DND-41 (cell line): ENCODE measurements around the gene BCAP31.

Experiments
- ATAC-seq: fragments of 200-7000 bp; cut with Tn5 transposase; 3 replicates; pipeline ENCODE4 v1.9.1; 2021; ENCODE audit warnings: low read depth; ENCODE audit not compliant: insufficient read depth
- DNase-seq: peaks from one replicate; pipeline ENCODE4 v3.0.0-alpha.2; 2020
- H2AFZ ChIP-seq: 2 replicates; pipeline ENCODE4 v1.6.0; 2012; ENCODE audit warnings: low read depth, low read length
- H3K27ac ChIP-seq: 2 replicates; pipeline ENCODE4 v1.5.1; 2012; ENCODE audit warnings: low read length, inconsistent platforms
- H3K27me3 ChIP-seq: fragments of 200-600 bp; sonication (generic); 2 replicates; pipeline ENCODE4 v1.6.0; 2012; ENCODE audit warnings: low read length, mild to moderate bottlenecking, inconsistent platforms; ENCODE audit not compliant: insufficient read depth, poor library complexity
- H3K36me3 ChIP-seq: 2 replicates; pipeline ENCODE4 v1.5.1; 2012; ENCODE audit warnings: low read length, inconsistent platforms; ENCODE audit not compliant: insufficient read depth
- H3K4me1 ChIP-seq: 2 replicates; pipeline ENCODE4 v1.5.1; 2012; ENCODE audit warnings: mild to moderate bottlenecking, low read length; ENCODE audit not compliant: insufficient read depth
- H3K4me2 ChIP-seq: 2 replicates; pipeline ENCODE4 v1.6.0; 2012; ENCODE audit warnings: mild to moderate bottlenecking, moderate library complexity, low read length, inconsistent platforms; ENCODE audit not compliant: insufficient read depth
- H3K4me3 ChIP-seq, 2 experiments: fragments of 200-600 bp in 1 of 2; shearing (Covaris generic) in 1 of 2; 2 replicates each; pipeline ENCODE4 v1.5.1; 2012 to 2016; ENCODE audit warnings: inconsistent platforms in 2 of 2, low read length in 2 of 2, mild to moderate bottlenecking in 2 of 2, low read depth in 1 of 2, moderate library complexity in 1 of 2
- H3K79me2 ChIP-seq: 2 replicates; pipeline ENCODE4 v1.6.0; 2012; ENCODE audit warnings: low read length, inconsistent platforms; ENCODE audit not compliant: insufficient read depth
- H3K9ac ChIP-seq: 2 replicates; pipeline ENCODE4 v1.6.0; 2012; ENCODE audit warnings: low read depth, mild to moderate bottlenecking, inconsistent platforms, low read length, moderate library complexity
- H3K9me3 ChIP-seq: 2 replicates; pipeline ENCODE4 v1.5.1; 2012; ENCODE audit warnings: low read length, moderate library complexity, mild to moderate bottlenecking, inconsistent platforms; ENCODE audit not compliant: insufficient read depth, severe bottlenecking
- H4K20me1 ChIP-seq: 2 replicates; pipeline ENCODE4 v1.6.0; 2012; ENCODE audit warnings: low read length; ENCODE audit not compliant: insufficient read depth
- CTCF ChIP-seq: IDR thresholded peaks from 2 replicates; pipeline ENCODE4 v1.5.1; 2012; ENCODE audit warnings: borderline replicate concordance, low read length, moderate library complexity, mild to moderate bottlenecking; ENCODE audit not compliant: poor library complexity, severe bottlenecking; ENCODE audit errors: extremely low read depth
- EZH2 ChIP-seq: IDR thresholded peaks from 3 replicates; pipeline ENCODE4 v1.6.1; 2012; ENCODE audit warnings: borderline replicate concordance, low read depth, mild to moderate bottlenecking, moderate library complexity, low read length, inconsistent platforms; ENCODE audit not compliant: severe bottlenecking

The BCAP31 gene

GRCh38 chrX:153734871-153735270, 10.7 kb upstream of the BCAP31 start:
- H3K4me2 ChIP-seq: no peak overlapping the region
- no peak overlapping the region for H3K27ac ChIP-seq
- H3K27me3 ChIP-seq: no peaks in the 10 kb centered on the region
- H3K9ac ChIP-seq: no peak overlapping the region
- no peak for DNase-seq
- H4K20me1 ChIP-seq: no peaks in the 10 kb centered on the region
- TF ChIP-seq CTCF (no peak), EZH2 (no peak)
- H3K9me3 ChIP-seq: no peaks in the 10 kb centered on the region
- no peaks in the 10 kb centered on the region for H3K36me3 ChIP-seq
- no peaks in the 10 kb centered on the region for H3K79me2 ChIP-seq
- H3K4me3 ChIP-seq: no peak overlapping the region
- no peak overlapping the region for H2AFZ ChIP-seq
- no peaks in the 10 kb centered on the region for H3K4me1 ChIP-seq
- no peak for ATAC-seq

DNA sequence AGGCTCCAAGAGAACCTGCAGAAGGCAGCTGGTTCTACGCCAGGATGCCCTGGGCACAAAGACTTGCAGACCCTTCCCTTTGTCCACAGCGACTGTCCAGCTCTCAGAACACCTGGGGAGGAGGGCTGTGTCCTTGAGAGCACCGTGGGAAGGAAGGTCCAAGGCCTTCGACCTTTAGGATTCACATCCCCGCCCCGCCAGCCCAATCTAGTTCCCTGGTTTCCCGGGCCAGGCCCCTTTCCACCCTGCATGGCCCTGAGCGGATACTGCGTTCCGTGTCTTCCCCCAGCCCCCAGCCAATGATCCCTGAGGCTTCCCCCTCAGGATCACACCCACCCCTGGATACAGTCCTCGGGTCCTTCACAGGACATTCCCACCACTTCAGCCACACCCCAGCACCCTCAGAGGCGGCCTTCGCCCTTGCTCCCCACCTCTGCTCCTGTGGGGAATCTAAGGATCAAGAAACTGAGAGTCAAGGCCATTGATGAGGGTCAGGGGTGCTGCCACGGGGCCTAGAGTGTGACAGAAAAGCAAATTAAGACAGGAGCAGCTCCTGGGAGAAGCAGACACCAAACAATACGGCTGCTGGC, 9.6 kb upstream of the BCAP31 start:
- Histone ChIP-seq H3K9me3 (no peaks in the 10 kb centered on the region), H3K27ac (no peak overlapping the region), H3K4me3 (no peak overlapping the region), H3K4me1 (no peaks in the 10 kb centered on the region), H3K9ac (no peak overlapping the region), H3K36me3 (no peaks in the 10 kb centered on the region), H3K27me3 (no peaks in the 10 kb centered on the region), H4K20me1 (no peaks in the 10 kb centered on the region), H3K4me2 (no peak overlapping the region), H2AFZ (no peak overlapping the region), H3K79me2 (no peaks in the 10 kb centered on the region)
- no peak for TF ChIP-seq EZH2
- no peak for TF ChIP-seq CTCF
- ATAC-seq (no peak), DNase-seq (no peak)

- no peak for ATAC-seq
- Histone ChIP-seq H3K27ac (no peak overlapping the region), H2AFZ (no peak overlapping the region), H3K27me3 (no peaks in the 10 kb centered on the region), H3K79me2 (no peaks in the 10 kb centered on the region), H3K9me3 (no peaks in the 10 kb centered on the region), H3K4me2 (no peak overlapping the region), H3K4me3 (no peak overlapping the region), H3K36me3 (no peaks in the 10 kb centered on the region), H3K4me1 (no peaks in the 10 kb centered on the region), H4K20me1 (no peaks in the 10 kb centered on the region), H3K9ac (no peak overlapping the region)
- DNase-seq: no peak
- TF ChIP-seq EZH2: no peak
- TF ChIP-seq CTCF: no peak
Measured at GRCh38 chrX:153732401-153732800, 8.2 kb upstream of the BCAP31 start.

DNA sequence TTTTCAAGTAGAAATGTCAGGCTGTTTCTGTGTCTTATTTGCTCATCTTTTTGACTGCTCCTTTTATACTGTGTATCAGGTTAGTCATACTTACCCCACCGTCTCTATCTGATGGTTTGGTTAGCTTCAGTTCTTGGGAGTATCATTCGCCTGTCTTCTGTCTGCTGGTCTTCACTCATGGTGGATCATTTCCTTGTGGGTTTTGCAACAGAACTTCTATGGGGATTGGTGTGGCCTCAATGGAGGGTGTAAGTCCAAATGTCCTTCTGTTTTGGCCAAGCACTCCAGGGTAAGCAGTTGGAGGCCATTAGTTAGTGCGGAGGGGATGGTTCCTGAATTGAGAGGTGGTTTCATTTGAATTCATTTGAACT, 7.6 kb upstream of the BCAP31 start:
- H3K9me3 ChIP-seq: no peaks in the 10 kb centered on the region
- no peak overlapping the region for H2AFZ ChIP-seq
- TF ChIP-seq EZH2 (no peak), CTCF (no peak)
- no peak overlapping the region for H3K4me2 ChIP-seq
- no peaks in the 10 kb centered on the region for H3K4me1 ChIP-seq
- ATAC-seq (no peak), DNase-seq (no peak)
- H3K79me2 ChIP-seq: no peaks in the 10 kb centered on the region
- no peaks in the 10 kb centered on the region for H3K36me3 ChIP-seq
- no peaks in the 10 kb centered on the region for H3K27me3 ChIP-seq
- H3K4me3 ChIP-seq: no peak overlapping the region
- H4K20me1 ChIP-seq: no peaks in the 10 kb centered on the region
- H3K27ac ChIP-seq: no peak overlapping the region
- no peak overlapping the region for H3K9ac ChIP-seq
